ENCODE measurements around the gene COLQ.

Gene COLQ

DNA sequence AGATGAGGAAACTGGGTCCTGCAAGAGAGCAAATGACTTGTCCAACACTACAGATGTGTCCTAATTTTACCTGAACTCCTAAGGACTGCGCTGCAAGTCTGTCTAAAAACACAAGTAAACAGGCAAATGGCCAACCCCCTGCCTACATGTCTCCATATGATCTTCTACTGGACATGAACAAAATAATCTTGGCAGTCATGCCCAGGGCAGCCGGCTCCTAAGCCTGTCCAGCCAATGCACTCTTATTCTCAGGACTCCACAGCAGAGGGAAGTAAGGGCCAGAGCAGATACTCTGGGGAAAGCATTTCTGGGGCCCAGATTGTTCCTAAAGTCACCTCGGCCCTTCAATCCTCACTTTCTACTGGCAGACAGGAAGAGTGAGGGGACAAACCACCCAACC, 10.3 kb downstream of the COLQ start:
- TF ChIP-seq POLR2A (IDR thresholded peaks at IDR 0.05; ENCODE audit: low read depth, low read length), result no peak
- FAIRE-seq, result no peak
- DNase-seq (ENCODE audit: insufficient read length, low spot score), result no peak

GRCh38 chr3:15510493-15510892, 11.0 kb downstream of the COLQ start:
- TF ChIP-seq POLR2A (IDR thresholded peaks at IDR 0.05; ENCODE audit: low read depth, low read length), result no peak
- FAIRE-seq (no peak), DNase-seq (ENCODE audit: insufficient read length, low spot score) (no peak)

- DNase-seq (ENCODE audit: insufficient read length, low spot score), result no peak
- TF ChIP-seq POLR2A (IDR thresholded peaks at IDR 0.05; ENCODE audit: low read depth, low read length), result no peak
- FAIRE-seq, result no peak
These were observed 14.9 kb downstream of the COLQ start for GRCh38 chr3:15506571-15506970.

- FAIRE-seq (no peak), DNase-seq (ENCODE audit: insufficient read length, low spot score) (no peak)
- no peak for TF ChIP-seq POLR2A (IDR thresholded peaks at IDR 0.05; ENCODE audit: low read depth, low read length)
These were observed 15.9 kb downstream of the COLQ start for GRCh38 chr3:15505479-15506165.

DNA sequence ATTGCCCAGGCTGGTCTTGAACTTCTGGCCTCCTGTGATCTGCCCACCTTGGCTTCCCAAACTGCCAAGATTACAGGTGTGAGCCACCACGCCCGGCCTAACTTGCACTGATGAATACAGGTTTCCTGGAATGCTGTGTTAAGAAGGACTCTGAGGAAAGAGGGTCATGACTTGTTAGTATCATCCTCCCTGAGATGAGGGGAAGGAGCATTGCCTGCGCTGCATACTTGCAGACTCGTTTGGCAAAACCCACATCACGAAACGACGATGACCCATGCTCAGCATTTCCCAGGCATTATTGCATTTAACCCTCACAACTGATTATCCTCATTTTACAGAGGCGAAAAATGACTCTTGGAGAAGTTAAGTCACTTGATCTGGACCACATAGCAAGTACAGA, 18.9 kb downstream of the COLQ start:
- no peak for DNase-seq (ENCODE audit: insufficient read length, low spot score)
- TF ChIP-seq POLR2A (IDR thresholded peaks at IDR 0.05; ENCODE audit: low read depth, low read length), result no peak
- FAIRE-seq, result no peak

DNA sequence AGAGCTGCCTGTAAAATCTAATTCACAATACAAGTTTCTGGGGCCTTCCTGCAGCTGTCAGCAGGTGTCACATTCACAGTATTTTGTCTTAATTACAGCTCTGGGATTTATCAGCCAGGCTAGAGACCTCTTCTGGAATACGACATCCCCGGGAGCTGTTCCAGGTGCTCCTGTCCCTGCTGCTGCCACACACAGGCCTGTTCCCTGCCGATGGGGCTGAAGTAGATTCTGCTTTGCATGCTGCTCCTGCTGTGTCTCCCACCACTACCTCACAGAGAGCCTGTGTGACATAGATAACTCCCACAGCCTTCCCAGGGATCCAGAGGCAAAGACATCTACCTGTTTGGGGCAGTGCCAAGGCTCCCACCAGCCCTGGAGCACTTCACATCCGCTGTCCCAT, 20.4 kb downstream of the COLQ start:
- no peak for TF ChIP-seq POLR2A (IDR thresholded peaks at IDR 0.05; ENCODE audit: low read depth, low read length)
- no peak for FAIRE-seq

DNA sequence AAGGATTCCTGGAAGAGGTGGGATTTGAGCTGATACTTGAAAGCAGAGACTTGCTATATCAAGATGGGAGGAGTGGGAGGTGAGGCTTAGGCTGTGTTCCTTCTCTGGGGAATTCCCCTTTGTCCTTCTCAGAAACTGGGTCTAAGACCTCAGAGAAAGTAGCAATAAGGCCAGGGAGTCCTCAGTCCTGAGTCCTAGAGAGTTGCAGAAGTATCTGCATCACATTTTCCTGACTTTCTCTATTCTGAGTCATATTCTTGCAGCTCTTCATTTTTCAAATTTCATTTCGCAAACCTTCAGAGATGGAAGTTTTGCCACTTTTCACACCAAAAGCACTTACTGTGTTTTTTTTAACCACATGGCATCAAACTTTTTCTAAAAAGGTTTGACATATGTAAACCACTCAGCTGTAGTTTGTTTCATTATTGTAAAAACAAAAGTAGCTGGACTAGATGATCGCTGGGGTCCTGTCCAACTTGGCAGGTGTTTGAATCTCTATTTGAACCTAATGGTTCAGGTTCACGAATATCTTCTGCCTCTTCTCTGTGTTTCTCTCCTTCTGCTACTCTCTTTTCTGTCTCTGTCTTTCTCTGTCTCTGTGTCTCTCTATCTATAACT, 21.3 kb downstream of the COLQ start:
- no peak for FAIRE-seq
- DNase-seq (ENCODE audit: insufficient read length, low spot score), result no peak
- TF ChIP-seq POLR2A (IDR thresholded peaks at IDR 0.05; ENCODE audit: low read depth, low read length), result no peak

More for the DNA sequence above, 20.4 kb downstream of the COLQ start:
- DNase-seq (ENCODE audit: insufficient read length, low spot score), result no peak

GRCh38 chr3:15499536-15499935, 22.0 kb downstream of the COLQ start:
- DNase-seq (ENCODE audit: insufficient read length, low spot score), result no peak
- FAIRE-seq, result no peak

DNA sequence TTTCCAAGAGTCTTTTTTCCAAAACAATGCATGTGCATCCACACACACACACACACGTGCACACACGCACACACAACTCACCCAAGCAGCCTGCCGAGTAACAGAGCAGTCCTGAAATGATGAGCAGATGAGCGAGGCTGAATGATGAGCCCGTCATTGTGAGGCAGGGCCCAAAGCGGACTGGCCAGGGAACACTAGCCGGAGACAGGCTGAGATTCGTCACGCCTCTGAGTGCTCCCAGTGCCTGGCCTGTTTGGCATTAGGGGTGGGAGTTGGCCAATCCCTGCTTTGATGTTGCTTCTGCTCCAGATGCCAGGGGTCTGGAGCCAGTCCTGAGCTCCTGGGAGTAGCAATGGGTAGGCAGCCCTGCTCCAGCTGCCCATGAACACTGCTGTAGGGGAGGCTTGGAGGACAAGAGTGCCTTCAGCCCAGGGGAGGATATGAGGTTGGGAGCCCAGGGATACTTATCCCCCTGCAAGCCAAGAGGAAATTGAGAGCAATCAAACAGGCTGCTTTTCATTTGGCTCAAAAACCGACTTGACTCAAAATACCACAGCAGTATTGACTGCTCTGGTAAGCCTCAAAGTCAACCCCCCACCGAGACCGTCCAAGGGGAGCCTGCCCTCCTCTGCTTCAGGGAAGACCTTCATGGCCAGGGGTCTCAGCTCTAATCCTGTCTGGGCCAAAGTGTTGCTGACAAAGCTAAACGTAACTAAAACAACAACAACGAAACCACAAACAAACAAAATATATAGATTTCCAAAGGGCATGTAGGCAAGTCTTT, 22.9 kb downstream of the COLQ start:
- DNase-seq (ENCODE audit: insufficient read length, low spot score), result no peak
- no peak for FAIRE-seq
- no peak for TF ChIP-seq POLR2A (IDR thresholded peaks at IDR 0.05; ENCODE audit: low read depth, low read length)

More at GRCh38 chr3:15499536-15499935, 22.0 kb downstream of the COLQ start:
- TF ChIP-seq POLR2A (IDR thresholded peaks at IDR 0.05; ENCODE audit: low read depth, low read length), result no peak

GRCh38 chr3:15497964-15498363, 23.5 kb downstream of the COLQ start:
- DNase-seq (ENCODE audit: insufficient read length, low spot score) (no peak), FAIRE-seq (no peak)
- TF ChIP-seq POLR2A (IDR thresholded peaks at IDR 0.05; ENCODE audit: low read depth, low read length), result no peak

- FAIRE-seq (no peak), DNase-seq (ENCODE audit: insufficient read length, low spot score) (no peak)
- no peak for TF ChIP-seq POLR2A (IDR thresholded peaks at IDR 0.05; ENCODE audit: low read depth, low read length)
These were observed 25.2 kb downstream of the COLQ start for GRCh38 chr3:15496341-15496664.

GRCh38 chr3:15495461-15496340, 25.8 kb downstream of the COLQ start:
- no peak for DNase-seq (ENCODE audit: insufficient read length, low spot score)
- FAIRE-seq, result no peak
- TF ChIP-seq POLR2A (IDR thresholded peaks at IDR 0.05; ENCODE audit: low read depth, low read length), result no peak

- no peak for TF ChIP-seq POLR2A (IDR thresholded peaks at IDR 0.05; ENCODE audit: low read depth, low read length)
- FAIRE-seq, result no peak
These were observed 28.1 kb downstream of the COLQ start for GRCh38 chr3:15493436-15493835.

GRCh38 chr3:15492847-15493360, 28.6 kb downstream of the COLQ start:
- no peak for DNase-seq (ENCODE audit: insufficient read length, low spot score)
- FAIRE-seq, result no peak
- TF ChIP-seq POLR2A (IDR thresholded peaks at IDR 0.05; ENCODE audit: low read depth, low read length), result no peak

More at GRCh38 chr3:15493436-15493835, 28.1 kb downstream of the COLQ start:
- DNase-seq (ENCODE audit: insufficient read length, low spot score), result no peak

All from H54 (cell line).